Neutrophil (primary cell): ENCODE results near the gene SMARCD1.

Source experiments
- H3K27ac ChIP-seq: fragments of 200-600 bp; sonication (generic); 2 replicates; pipeline ENCODE4 v1.5.1; 2016; ENCODE audit warnings: mild to moderate bottlenecking, moderate library complexity
- H3K27me3 ChIP-seq: fragments of 200-600 bp; sonication (generic); 2 replicates; pipeline ENCODE4 v1.6.0; 2016; ENCODE audit warnings: mild to moderate bottlenecking
- H3K36me3 ChIP-seq: fragments of 200-600 bp; sonication (generic); 2 replicates; pipeline ENCODE4 v1.5.1; 2017
- H3K4me1 ChIP-seq, 2 experiments: fragments of 200-600 bp in 1 of 2; sonication (generic) in 1 of 2; 1 replicate in 1 of 2; 2 replicates in 1 of 2; pipeline versions ENCODE4 v1.5.1 to v1.6.1; 2013 to 2016; ENCODE audit warnings: low read depth in 1 of 2, low read length in 1 of 2, mild to moderate bottlenecking in 1 of 2, moderate library complexity in 1 of 2; ENCODE audit not compliant: control insufficient read depth in 1 of 2, insufficient read depth in 1 of 2
- H3K4me3 ChIP-seq, 2 experiments: fragments of 200-600 bp in 1 of 2; sonication (generic) in 1 of 2; 1 replicate in 1 of 2; 2 replicates in 1 of 2; pipeline ENCODE4 v1.5.1; 2013 to 2016; ENCODE audit warnings: low read depth in 1 of 2, low read length in 1 of 2, mild to moderate bottlenecking in 1 of 2, moderate library complexity in 1 of 2
- H3K9me3 ChIP-seq: fragments of 200-600 bp; sonication (generic); 2 replicates; pipeline ENCODE4 v1.5.1; 2016
- TF ChIP-seq, protein P1 (sequence below): fragments of 200-600 bp; sonication (generic); IDR thresholded peaks from 2 replicates; pipeline ENCODE4 v1.5.1; 2016; ENCODE audit warnings: antibody characterized with exemption

SMARCD1 gene

DNA sequence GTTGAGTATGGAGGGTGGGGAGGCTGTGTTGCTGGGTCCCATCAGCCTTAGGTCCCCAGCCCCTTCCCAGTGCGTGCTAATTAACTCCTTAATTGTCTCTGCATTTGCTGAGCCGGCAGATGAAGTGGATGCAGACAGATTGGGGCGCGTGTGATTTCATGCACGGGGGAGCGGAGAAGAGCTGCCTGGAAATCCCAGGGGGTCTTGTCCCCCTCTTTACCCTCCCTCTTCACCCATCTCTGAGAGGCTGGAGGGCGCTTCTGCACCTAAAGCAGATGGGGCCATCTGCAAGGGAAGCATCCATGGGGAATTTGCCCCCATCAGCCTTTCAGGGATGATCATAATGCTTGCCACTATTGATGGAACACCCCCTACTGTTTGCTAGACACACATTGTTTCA lies 32.2 kb upstream of the SMARCD1 start:
- H3K4me1 ChIP-seq, result peaks cover 47 to 60% of the 10 kb centered on the region in 2 experiments

DNA sequence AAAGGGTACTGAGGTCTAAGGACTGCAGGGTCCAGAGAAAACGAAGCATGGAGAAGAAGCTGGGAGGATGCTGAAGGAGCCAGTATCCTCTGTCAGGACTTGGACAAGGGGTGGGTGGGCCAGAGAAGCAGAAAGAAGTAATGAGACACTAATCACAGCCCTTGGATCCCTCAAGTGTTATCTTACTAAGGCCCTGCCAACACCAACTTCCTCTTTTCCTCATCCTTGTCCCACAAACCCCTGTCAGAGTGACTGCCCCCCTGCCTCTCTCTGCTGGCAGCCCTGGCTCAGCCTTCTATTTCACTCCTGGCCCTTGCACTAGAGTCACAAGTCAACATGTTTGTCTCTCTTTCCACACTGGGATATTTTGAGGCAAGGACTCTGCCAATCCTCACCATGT lies 31.6 kb upstream of the SMARCD1 start:
- Histone ChIP-seq H3K27ac (no peak overlapping the region), H3K4me3 (no peak overlapping the region), H3K4me1 (peaks cover 46 to 57% of the 10 kb centered on the region in 2 experiments), H3K9me3 (no peaks in the 10 kb centered on the region), H3K36me3 (no peaks in the 10 kb centered on the region), H3K27me3 (peaks cover 35% of the 10 kb centered on the region)
- TF ChIP-seq, protein P1, sequence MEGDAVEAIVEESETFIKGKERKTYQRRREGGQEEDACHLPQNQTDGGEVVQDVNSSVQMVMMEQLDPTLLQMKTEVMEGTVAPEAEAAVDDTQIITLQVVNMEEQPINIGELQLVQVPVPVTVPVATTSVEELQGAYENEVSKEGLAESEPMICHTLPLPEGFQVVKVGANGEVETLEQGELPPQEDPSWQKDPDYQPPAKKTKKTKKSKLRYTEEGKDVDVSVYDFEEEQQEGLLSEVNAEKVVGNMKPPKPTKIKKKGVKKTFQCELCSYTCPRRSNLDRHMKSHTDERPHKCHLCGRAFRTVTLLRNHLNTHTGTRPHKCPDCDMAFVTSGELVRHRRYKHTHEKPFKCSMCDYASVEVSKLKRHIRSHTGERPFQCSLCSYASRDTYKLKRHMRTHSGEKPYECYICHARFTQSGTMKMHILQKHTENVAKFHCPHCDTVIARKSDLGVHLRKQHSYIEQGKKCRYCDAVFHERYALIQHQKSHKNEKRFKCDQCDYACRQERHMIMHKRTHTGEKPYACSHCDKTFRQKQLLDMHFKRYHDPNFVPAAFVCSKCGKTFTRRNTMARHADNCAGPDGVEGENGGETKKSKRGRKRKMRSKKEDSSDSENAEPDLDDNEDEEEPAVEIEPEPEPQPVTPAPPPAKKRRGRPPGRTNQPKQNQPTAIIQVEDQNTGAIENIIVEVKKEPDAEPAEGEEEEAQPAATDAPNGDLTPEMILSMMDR, result no peak

More for the DNA sequence above, 32.2 kb upstream of the SMARCD1 start:
- Histone ChIP-seq H3K27me3 (peaks cover 29% of the 10 kb centered on the region), H3K36me3 (no peaks in the 10 kb centered on the region), H3K9me3 (no peaks in the 10 kb centered on the region), H3K4me3 (no peak overlapping the region), H3K27ac (no peak overlapping the region)
- TF ChIP-seq, protein P1, result no peak

DNA sequence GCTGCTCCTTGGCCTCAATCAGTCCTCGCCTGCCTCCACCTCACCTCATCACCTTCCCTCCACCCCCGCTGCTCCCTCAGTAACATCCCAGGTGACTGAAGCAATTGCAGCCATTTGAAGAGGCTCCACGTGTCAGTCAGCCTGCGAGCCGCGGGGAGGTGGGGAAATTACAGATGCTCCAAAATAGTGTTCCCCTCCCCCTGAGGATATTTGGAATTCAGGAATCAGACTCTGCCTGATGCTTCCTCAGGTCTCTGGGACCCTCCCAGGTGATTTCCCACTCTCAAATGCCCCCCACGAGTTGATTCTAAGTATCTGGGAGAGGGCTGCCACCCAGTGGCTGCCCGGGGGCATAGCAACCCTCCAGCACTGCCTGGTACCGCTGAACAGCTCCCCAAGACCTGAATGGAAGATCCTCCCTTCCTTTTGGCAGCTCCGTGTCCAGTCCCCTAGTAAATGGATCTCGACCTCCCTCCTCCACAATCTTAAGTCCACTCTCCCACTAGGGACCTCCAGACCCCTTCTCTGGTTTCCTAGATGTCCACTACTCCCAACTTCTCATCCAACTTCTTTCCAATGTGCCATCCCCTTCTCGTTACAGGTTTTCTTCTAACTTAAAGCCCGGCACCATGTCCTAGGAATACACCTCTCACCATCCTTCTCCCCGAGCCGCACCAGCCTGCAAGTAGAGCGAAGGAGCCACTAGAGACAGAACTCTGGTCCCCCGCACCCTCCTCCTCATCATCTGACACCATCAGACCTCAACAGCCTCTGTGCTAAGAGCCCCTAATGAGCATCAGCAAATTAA lies 29.1 kb upstream of the SMARCD1 start:
- no peak overlapping the region for H3K4me3 ChIP-seq

DNA sequence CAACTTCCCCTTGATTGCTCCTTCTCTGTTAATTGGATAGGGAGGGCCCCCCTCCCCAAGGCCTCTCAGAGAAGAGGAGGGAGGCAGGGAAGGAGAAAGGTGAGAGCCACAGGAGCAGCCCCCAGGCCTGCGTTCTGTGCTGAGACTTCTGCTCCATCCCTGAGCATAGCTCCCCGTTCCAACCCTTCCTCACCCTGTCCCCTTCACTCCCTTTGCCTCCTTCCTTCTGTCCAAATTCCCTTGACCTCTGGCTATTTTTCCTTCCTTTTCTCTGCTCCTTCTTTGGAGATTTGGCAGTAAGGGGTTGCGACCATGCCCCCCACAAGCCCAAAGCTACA lies 28.5 kb upstream of the SMARCD1 start:
- H3K27me3 ChIP-seq, result peaks cover 65% of the 10 kb centered on the region
- H3K27ac ChIP-seq, result no peak overlapping the region
- no peaks in the 10 kb centered on the region for H3K9me3 ChIP-seq
- TF ChIP-seq, protein P1, result no peak
- peak overlapping the region in 1 of 2 experiments; percentile 63 for H3K4me3 ChIP-seq
- H3K4me1 ChIP-seq, result peaks cover 22 to 31% of the 10 kb centered on the region in 2 experiments
- H3K36me3 ChIP-seq, result no peaks in the 10 kb centered on the region

More for the DNA sequence above, 29.1 kb upstream of the SMARCD1 start:
- TF ChIP-seq, protein P1, result peak; percentile 91
- Histone ChIP-seq H3K9me3 (no peaks in the 10 kb centered on the region), H3K4me1 (peaks cover 28 to 37% of the 10 kb centered on the region in 2 experiments), H3K36me3 (no peaks in the 10 kb centered on the region), H3K27ac (no peak overlapping the region), H3K27me3 (peaks cover 59% of the 10 kb centered on the region)

DNA sequence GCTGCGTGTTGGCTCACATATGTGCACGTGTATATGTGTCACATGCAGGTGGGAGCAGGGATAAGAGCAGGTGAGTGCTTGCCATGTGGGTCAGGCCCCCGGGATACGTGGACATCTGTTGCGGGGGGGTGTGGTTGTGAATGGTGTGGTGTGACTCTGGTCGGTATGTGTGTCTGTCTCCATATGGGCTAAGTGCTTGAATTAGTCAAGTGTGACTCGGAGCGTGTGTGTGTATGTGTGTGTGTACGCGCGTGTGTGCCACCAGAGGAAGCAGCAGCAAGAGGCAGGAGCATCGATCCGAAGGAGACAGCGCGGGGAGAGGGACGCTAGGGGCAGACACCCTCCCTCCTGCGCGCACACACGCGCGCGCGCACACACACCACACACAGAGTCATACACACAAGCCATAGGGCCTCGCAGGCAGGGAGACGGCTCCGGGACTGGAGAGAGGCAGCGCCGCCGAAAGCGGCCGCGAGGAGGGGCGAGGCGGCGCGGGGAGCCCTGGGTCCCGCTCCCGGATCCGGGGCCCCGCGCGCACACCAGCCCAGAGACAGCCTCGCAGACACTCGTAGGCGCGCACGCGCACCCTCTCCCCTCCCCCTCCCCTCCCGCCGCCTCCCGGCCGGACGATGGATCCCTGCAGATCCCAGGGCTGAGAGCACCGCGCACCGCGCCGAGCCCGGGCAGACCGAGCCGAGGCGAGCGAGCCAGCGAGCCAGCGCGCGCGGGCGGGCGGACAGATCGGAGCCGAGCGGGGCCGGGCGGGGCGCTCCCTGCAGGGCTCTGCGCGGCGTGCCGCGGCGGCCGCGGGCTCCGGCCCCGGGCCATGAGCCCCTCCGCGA lies 27.9 kb upstream of the SMARCD1 start, which contains the start of gene ASIC1:
ASIC1 (plus strand) TSS at position 597 of the 842 bp plus-strand sequence. CDS start 1,171 bp downstream, outside the sequence.
- no peak within 1 kb of the TSS for H3K27ac ChIP-seq
- peaks cover 16 to 25% of the 10 kb centered on the region in 2 experiments for H3K4me1 ChIP-seq
- peaks cover 71% of the 10 kb centered on the region for H3K27me3 ChIP-seq
- H3K4me3 ChIP-seq, result peak within 1 kb of the TSS; percentile 44 to 63
- H3K36me3 ChIP-seq, result no peaks in the 10 kb centered on the region
- TF ChIP-seq, protein P1, result no peak
- no peaks in the 10 kb centered on the region for H3K9me3 ChIP-seq
